Testis (tissue), 2 donors: ENCODE data around the gene POLR3E.

Experiments used
- POLR2A ChIP-seq: fragments of 450-650 bp; IDR thresholded peaks from one replicate; pipeline ENCODE4 v1.6.1; 2017; ENCODE audit warnings: antibody characterized with exemption, mild to moderate bottlenecking, moderate library complexity
- TF ChIP-seq, protein P1 (sequence below), 3 experiments: fragments of 450-650 bp in 2 of 3; fragments of 200-600 bp in 1 of 3; sonication (generic) in 1 of 3; IDR thresholded peaks; one replicate each; pipeline ENCODE4 v1.5.1; 2016 to 2019; ENCODE audit warnings: antibody characterized with exemption in 3 of 3, mild to moderate bottlenecking in 2 of 3, moderate library complexity in 1 of 3

DNA sequence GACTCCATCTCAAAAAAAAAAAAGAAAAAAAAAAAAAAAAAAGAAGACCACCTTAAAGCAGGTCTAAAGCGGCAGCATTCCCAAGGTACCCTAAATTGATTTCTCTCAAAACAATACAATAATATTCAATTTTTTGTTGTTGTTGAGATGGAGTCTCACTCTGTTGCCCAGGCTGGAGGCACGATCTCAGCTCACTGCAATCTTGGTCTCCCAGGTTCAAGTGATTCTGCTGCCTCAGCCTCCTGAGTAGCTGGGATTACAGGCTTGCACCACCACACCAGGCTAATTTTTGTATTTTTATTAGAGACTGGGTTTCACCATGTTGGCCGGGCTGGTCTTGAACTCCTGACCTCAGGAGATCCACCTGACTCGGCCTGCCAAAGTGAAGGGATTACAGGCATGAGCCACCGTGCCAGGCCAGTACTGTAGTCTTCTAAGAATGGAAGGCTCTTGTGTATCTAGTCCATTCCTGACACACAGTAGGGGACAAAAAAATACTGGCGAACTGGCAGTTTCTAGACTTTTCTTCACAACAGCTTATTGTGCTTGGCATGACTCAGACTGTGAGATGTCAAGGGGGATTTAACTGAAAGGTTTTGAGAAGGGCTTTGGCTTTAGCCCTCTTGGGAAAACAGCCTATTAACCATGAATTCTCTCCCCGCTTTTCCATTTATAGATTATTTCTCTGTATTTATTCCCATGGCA, 59.9 kb downstream of the POLR3E start:
- TF ChIP-seq POLR2A = no peak
- TF ChIP-seq, protein P1, sequence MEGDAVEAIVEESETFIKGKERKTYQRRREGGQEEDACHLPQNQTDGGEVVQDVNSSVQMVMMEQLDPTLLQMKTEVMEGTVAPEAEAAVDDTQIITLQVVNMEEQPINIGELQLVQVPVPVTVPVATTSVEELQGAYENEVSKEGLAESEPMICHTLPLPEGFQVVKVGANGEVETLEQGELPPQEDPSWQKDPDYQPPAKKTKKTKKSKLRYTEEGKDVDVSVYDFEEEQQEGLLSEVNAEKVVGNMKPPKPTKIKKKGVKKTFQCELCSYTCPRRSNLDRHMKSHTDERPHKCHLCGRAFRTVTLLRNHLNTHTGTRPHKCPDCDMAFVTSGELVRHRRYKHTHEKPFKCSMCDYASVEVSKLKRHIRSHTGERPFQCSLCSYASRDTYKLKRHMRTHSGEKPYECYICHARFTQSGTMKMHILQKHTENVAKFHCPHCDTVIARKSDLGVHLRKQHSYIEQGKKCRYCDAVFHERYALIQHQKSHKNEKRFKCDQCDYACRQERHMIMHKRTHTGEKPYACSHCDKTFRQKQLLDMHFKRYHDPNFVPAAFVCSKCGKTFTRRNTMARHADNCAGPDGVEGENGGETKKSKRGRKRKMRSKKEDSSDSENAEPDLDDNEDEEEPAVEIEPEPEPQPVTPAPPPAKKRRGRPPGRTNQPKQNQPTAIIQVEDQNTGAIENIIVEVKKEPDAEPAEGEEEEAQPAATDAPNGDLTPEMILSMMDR (IDR thresholded peaks at IDR 0.05) = no peak
